ENCODE measurements around the gene REC8.
A peak's percentile ranks its signal among the peaks of the same experiment; 100 is the strongest.

The REC8 gene

GRCh38 chr14:24138396-24139271 lies 33.2 kb upstream of the REC8 start:
- no peak for DNase-seq (ENCODE audit: low spot score)

- DNase-seq (ENCODE audit: low spot score) = peak; percentile 20
Measured at GRCh38 chr14:24139272-24139934, 32.5 kb upstream of the REC8 start.

GRCh38 chr14:24141097-24141880 lies 30.6 kb upstream of the REC8 start, which contains the start of gene EMC9:
TSS of gene EMC9 (minus strand) at chr14:24141591. CDS start at chr14:24141304, 287 bp downstream.
- DNase-seq (ENCODE audit: low spot score) = peak; percentile 99

GRCh38 chr14:24143511-24143910 lies 28.4 kb upstream of the REC8 start:
- DNase-seq (ENCODE audit: low spot score) = no peak

GRCh38 chr14:24144451-24144850 lies 27.4 kb upstream of the REC8 start:
- DNase-seq (ENCODE audit: low spot score) = no peak

GRCh38 chr14:24145219-24145618 lies 26.7 kb upstream of the REC8 start:
- no peak for DNase-seq (ENCODE audit: low spot score)

GRCh38 chr14:24145690-24146452 lies 26.0 kb upstream of the REC8 start:
- no peak for DNase-seq (ENCODE audit: low spot score)

GRCh38 chr14:24146453-24146977 lies 25.4 kb upstream of the REC8 start, which contains the start of gene PSME2:
TSS of gene PSME2 (minus strand) at chr14:24146610. CDS start at chr14:24146581, 29 bp downstream.
- DNase-seq (ENCODE audit: low spot score) = peak; percentile 97

GRCh38 chr14:24146978-24147760 lies 24.7 kb upstream of the REC8 start, which contains the start of gene RNF31:
TSS of gene RNF31 (plus strand) at chr14:24147498. CDS start at chr14:24147699, 201 bp downstream.
- peak; percentile 99 for DNase-seq (ENCODE audit: low spot score)

- no peak for DNase-seq (ENCODE audit: low spot score)
Measured at GRCh38 chr14:24147761-24148428, 24.0 kb upstream of the REC8 start.

GRCh38 chr14:24149302-24149969 lies 22.4 kb upstream of the REC8 start:
- no peak for DNase-seq (ENCODE audit: low spot score)

- DNase-seq (ENCODE audit: low spot score) = no peak
Measured at GRCh38 chr14:24150061-24150460, 21.8 kb upstream of the REC8 start.

- DNase-seq (ENCODE audit: low spot score) = no peak
Measured at GRCh38 chr14:24150567-24150966, 21.3 kb upstream of the REC8 start.

GRCh38 chr14:24150993-24151392 lies 20.9 kb upstream of the REC8 start:
- no peak for DNase-seq (ENCODE audit: low spot score)

- no peak for DNase-seq (ENCODE audit: low spot score)
Measured at GRCh38 chr14:24151404-24152080, 20.3 kb upstream of the REC8 start.

GRCh38 chr14:24155100-24155499 lies 16.8 kb upstream of the REC8 start:
- no peak for DNase-seq (ENCODE audit: low spot score)

GRCh38 chr14:24156840-24157239 lies 15.0 kb upstream of the REC8 start:
- DNase-seq (ENCODE audit: low spot score) = no peak

GRCh38 chr14:24157331-24157730 lies 14.5 kb upstream of the REC8 start:
- no peak for DNase-seq (ENCODE audit: low spot score)
